ENCODE measurements around the gene ZFP2.

Gene ZFP2

GRCh38 chr5:178981381-178981780, 85.7 kb downstream of the ZFP2 start:
- no peak for DNase-seq (ENCODE audit: low spot score)

Data from CD4-positive, alpha-beta T cell treated with Interleukin-15 for 4 hours (primary cell).